NCI-H345 treated with DMSO at 0.1 percent for 48 hours (cell line): ENCODE data around the gene AZGP1.
"Not testable (repeated sequence)": the region's sequence is repeated elsewhere in the genome, so short reads cannot be mapped to it uniquely, and the experiment has no call there.

Experiments used
- DNase-seq: peaks from one replicate; lab custom pipeline; 2025; ENCODE audit not compliant: unreplicated experiment; lab: John Stamatoyannopoulos, UW

Gene AZGP1

GRCh38 chr7:99952649-99953048 is 23.2 kb downstream of the AZGP1 start:
- DNase-seq = not testable (repeated sequence)

GRCh38 chr7:99950819-99951218 is 25.0 kb downstream of the AZGP1 start:
- DNase-seq = not testable (repeated sequence)

GRCh38 chr7:99949645-99950228 is 26.1 kb downstream of the AZGP1 start:
- DNase-seq = no peak

GRCh38 chr7:99947608-99948007 is 28.2 kb downstream of the AZGP1 start:
- DNase-seq = no peak

- no peak for DNase-seq
Measured at GRCh38 chr7:99944497-99945070, 31.2 kb downstream of the AZGP1 start.

- DNase-seq = no peak
Measured at GRCh38 chr7:99943641-99944496, 32.0 kb downstream of the AZGP1 start.

GRCh38 chr7:99938296-99938695 is 37.5 kb downstream of the AZGP1 start:
- no peak for DNase-seq

GRCh38 chr7:99935009-99935408 is 40.8 kb downstream of the AZGP1 start:
- DNase-seq = not testable (repeated sequence)

GRCh38 chr7:99930376-99930775 is 45.5 kb downstream of the AZGP1 start:
- no peak for DNase-seq

GRCh38 chr7:99929730-99930053 is 46.1 kb downstream of the AZGP1 start:
- no peak for DNase-seq

GRCh38 chr7:99928994-99929729 is 46.7 kb downstream of the AZGP1 start, which contains the start of gene GJC3:
TSS of gene GJC3 (minus strand) at chr7:99929620. CDS start at chr7:99929620, 0 bp downstream.
- peak; percentile 61 for DNase-seq

- no peak for DNase-seq
Measured at GRCh38 chr7:99928188-99928587, 47.6 kb downstream of the AZGP1 start.

- no peak for DNase-seq
Measured at GRCh38 chr7:99927536-99927935, 48.3 kb downstream of the AZGP1 start.

GRCh38 chr7:99926321-99926720 is 49.5 kb downstream of the AZGP1 start:
- DNase-seq = no peak

- no peak for DNase-seq
Measured at GRCh38 chr7:99923200-99923599, 52.6 kb downstream of the AZGP1 start.

GRCh38 chr7:99920149-99920548 is 55.7 kb downstream of the AZGP1 start:
- DNase-seq = no peak

GRCh38 chr7:99919814-99920112 is 56.1 kb downstream of the AZGP1 start:
- no peak for DNase-seq

- peak; percentile 76 for DNase-seq
Measured at GRCh38 chr7:99918959-99919813, 56.6 kb downstream of the AZGP1 start, which contains the start of gene TRIM4. TSS of gene TRIM4 (minus strand) at chr7:99919530. CDS start at chr7:99919401, 129 bp downstream.
